Umbilical cord (tissue), 2 donors: ENCODE data around the gene PGF. TPM values are rescaled to one million over a fixed set of nuclear protein-coding genes. Genes with fewer than 3 reads are reported as not detected.
"Not testable (repeated sequence)": the region's sequence is repeated elsewhere in the genome, so short reads cannot be mapped to it uniquely, and the experiment has no call there.

Experiments
- DNase-seq: peaks from one replicate; pipeline ENCODE4 v3.0.0-alpha.2; 2015; ENCODE audit warnings: low spot score
- total RNA-seq: library from RNA; depleted of rRNA; stranded (reverse); fragments of >200 nt; gene quantifications from one replicate; pipeline ENCODE4 v1.2.3, GENCODE V29; 2014; ENCODE audit warnings: low replicate concordance; ENCODE audit not compliant: insufficient read depth

Gene PGF
- 9.4 TPM for total RNA-seq

DNA sequence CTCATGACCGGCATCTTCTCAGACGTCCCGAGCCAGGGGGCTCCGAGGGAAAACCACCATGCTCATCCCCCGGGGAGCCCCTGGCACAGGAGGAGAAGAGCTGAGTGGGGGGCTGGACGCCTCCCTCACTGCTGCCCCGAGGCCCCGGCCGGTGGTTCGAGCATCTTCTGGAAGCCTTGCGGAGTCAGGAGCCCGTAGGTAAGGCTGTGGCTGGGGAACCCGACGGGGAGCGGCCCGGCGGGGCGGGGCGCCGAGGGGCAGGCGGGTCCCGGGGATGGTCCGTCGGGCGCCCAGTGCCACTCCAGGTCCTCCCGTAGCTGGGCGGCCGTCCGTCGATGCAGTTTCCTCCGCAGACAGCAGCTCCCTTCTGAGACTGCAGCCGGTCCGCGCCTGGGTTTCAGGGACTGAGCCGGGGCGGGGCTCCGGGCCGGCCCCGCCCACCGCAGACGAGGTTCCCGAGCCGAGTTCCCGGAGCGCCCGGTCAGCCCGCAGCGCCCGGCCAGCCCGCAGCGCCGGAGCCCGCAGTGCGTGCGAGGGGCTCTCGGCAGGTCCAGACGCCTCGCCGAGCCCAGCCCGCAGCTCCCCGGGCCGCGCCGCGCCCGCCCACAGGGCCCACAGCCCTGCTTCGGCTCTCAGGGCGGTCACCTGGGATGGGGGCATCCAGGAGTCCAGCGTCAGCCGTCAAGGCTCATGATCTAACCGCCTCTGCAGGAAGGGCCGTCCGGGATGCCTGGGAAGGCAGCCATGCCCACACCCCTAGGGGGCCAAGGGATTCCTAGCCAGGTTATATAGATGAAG is at the start of gene PGF:
Gene PGF (minus strand): TSS at position 369 of the 798 bp plus-strand sequence. CDS start 355 bp downstream, at position 14.
- DNase-seq: peak; percentile 52

GRCh38 chr14:75003250-75004027 is 48.0 kb upstream of the PGF start:
- no peak for DNase-seq

DNA sequence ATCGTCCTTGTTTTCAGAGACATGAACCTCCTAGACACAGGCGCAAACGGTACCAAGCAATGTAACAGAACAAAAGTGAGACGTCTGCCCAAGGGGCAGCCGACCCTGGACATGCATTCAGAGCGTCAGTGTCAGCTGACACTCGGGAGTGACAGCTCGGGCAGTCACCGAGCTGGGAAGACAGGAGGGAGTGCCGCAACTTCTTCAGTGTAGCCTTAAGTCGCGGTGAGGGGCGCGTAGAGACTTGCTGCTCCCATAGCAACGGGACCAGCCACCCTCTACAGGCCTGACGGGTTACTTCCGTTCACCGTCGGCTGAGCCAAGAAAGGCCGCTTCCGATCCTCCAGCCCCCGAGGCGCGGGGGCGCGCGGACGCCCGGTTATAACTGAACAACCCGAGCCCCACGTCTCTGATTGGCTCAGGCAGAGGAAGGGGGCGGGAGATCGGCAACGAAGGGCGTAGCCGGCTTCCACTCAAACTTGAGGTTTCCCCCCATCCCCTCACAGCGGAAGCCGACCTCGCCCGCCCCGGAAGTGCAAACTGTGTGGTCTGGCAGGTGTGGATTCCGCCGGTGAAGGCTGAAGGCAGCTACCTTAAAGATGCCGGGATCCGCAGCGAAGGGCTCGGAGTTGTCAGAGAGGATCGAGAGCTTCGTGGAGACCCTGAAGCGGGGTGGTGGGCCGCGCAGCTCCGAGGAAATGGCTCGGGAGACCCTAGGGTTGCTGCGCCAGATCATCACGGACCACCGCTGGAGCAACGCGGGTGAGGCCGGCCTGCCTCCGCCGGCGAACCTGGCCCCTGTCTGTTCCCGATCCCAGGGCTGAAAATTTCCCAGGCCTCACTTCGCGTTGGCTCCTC is 47.2 kb upstream of the PGF start, which contains the start of gene EIF2B2:
Gene EIF2B2 (plus strand): TSS at position 530 of the 858 bp plus-strand sequence. CDS start 70 bp downstream, at position 600.
- DNase-seq: peak; percentile 99

DNA sequence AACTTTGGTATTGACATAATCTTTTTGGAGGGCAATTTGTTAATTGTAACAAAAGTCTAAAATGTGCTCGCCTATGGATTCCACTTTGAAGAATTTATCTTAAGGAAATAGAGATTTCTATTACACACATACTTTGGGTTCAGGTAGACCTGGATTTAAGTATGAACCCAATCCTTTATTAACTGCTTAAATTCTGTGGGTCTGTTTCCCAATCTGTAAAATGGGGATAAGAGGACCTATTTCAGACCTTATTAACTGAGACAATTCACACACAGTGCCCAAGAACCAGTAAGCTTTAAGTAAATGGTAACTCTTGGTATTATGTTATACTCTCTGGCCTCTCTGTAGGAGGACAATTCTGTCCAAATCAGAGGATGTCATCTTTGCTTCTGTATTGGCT is 46.5 kb upstream of the PGF start:
- no peak for DNase-seq

DNA sequence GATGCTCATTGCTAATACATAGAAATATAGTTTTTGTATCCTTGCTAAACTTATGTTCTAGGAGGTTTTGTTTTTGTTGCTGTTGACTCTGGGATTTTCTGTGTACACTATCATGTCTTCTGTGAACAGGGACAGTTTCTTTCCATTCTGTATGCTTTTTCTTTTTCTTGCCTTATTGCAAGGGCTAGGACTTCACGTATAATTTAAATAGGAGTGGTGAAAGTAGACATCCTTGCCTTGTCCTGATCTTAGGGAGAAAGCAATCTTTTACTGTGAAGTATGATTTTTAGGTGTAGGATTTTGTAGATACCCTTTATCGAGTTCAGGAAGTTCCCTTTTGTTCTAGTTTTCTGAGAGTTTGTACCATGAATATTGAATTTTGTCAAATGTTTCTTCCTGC is 45.9 kb upstream of the PGF start:
- no peak for DNase-seq

- not testable (repeated sequence) for DNase-seq
Observed at GRCh38 chr14:74995781-74996180, 40.4 kb upstream of the PGF start.

DNA sequence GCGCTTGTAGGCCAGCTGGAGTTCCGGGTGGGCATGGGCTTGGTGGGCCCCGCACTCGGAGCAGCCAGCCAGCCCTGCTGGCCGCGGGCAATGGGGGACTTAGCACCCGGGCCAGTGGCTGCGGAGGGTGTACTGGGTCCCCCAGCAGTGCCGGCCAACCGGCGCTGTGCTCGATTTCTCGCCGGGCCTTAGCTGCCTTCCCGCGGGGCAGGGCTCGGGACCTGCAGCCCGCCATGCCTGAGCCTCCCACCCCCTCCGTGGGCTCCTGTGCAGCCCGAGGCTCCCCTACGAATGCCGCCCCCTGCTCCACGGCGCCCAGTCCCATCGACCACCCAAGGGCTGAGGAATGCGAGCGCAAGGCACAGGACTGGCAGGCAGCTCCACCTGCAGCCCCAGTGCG is 38.8 kb upstream of the PGF start:
- DNase-seq: not testable (repeated sequence)

DNA sequence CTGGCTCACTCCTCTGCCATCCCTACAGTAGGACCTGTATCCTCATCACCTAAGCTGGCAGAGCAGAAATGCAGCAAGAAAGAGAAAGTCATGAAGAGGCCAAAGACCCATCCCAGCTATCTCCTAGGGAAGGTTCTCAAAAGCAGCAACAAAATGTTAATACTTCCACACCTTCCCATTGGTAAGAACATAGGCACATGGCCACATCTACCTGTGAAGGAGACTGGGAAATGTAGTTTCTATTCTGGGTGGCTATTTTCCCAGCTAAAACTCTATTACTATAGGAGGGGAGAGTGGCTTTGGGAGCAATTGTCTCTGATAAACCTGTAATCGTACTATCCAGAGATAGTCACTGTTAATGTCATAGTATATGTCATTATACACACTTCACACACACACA is 33.6 kb upstream of the PGF start:
- DNase-seq: no peak

- no peak for DNase-seq
Observed at GRCh38 chr14:74988131-74988530, 32.7 kb upstream of the PGF start.

GRCh38 chr14:74985806-74986205 is 30.4 kb upstream of the PGF start:
- no peak for DNase-seq

- no peak for DNase-seq
Observed at GRCh38 chr14:74985028-74985310, 29.6 kb upstream of the PGF start.

DNA sequence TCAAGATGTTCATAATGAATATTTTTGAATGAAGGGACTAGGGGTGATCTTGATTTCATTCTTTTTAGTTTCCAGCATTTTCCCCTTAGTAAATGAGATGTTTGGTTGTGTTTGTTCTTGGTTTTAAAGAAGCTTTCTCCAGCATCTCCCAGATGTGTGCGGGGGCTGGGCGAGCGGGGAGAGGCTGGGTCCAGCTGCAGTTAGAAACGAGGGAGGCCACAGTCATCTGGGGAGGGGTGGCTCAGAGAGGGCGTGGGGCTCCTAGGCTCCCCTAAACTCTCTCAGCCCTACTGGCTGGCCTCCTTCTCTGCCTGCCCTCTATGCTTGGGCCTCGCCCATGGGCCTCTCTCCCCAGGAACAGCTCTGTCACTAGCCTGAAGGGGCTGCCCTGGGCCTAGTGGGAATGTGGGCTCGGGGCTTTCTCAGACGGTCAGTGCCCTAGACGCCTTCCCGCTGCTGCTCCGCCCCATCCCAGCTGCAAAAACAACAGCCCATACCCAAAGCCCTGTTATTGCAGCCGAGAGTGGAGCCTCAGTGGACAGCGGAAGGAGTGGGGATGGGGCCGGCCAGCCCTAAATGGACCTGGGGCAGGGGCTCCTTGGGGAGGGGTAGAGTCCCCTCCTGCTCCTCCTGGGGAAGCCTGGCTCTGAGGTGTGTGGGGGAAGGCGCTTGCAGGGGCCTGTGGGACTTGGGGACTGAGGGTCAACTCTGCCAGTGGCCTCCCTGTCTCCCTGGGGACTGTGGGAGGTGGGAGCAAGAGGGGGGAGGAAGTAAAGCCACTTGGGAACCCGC is 29.0 kb upstream of the PGF start:
- DNase-seq: no peak

DNA sequence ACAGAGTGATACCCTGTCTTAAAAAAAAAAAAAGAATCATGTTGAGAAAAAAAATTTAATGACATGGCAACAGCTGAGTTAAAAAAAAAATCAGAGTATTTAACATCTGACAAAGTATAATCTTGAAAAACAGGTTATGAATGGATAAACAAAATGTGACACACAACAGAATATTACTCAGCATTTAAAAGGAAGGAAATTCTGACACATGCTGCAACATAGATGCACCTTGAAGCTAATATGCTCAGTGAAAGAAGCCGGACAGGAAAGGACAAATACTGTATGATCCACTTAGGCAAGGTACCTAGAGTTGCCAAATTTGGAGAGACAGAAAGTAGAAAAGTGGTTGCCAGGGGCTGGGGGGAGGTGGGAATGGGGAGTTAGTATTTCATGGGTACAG is 27.9 kb upstream of the PGF start:
- no peak for DNase-seq

DNA sequence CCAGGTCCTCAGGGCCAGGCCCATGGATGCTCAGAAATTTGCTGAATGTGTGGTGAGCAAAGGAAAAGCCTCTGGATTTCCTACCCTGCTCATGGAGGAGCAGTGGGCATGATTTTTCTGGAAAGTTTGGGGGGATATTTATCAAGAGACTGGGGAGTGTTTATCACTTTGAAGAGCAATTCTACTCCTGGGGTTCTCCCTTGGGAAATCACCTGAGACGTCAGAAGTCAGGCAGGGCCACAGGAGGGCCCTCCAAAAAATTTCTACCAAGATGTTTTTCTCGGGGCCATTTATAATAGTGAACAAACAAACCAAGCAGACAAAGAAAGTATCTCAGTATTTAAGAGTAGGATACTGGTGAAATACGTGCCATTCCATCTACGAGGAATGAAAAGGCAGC is 27.3 kb upstream of the PGF start:
- no peak for DNase-seq

DNA sequence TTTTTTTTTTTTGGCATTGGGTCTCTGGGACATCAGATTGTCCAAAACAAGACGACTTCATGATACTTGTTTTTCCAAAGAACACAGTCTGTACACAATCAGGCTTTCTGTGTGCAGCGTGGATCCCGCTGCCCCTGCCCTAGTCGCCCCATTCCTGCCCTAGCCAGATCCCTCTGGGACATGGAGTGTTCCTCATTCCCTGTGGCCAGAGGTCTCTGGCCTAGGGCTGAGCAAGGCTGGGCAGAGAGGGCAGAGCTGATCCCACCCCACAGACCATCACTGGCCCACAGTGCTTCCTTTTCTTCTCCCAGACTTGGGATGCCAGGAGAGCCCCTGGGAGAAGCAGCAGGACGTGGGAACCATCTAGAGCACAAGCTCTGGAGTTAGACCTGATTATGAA is 26.4 kb upstream of the PGF start:
- no peak for DNase-seq

GRCh38 chr14:74981462-74981782 is 26.0 kb upstream of the PGF start:
- DNase-seq: no peak

- no peak for DNase-seq
Observed at GRCh38 chr14:74980731-74981461, 25.5 kb upstream of the PGF start.

DNA sequence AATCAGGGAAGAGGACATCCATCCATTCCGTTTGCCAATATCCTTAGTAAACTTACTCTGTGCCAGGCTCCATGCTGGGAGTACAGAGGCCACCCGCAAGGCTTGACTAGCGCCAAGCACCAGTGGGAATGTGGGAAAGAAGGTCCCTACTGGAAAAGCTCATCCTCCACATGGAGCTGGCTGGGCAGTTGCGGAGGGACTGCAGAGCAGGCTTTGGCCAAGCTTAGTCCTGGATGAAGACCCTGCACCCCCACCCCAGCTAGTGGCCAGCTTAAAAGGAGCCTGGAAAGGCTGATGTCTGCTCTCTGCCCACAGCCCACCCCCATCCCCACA is 25.0 kb upstream of the PGF start:
- DNase-seq: no peak

DNA sequence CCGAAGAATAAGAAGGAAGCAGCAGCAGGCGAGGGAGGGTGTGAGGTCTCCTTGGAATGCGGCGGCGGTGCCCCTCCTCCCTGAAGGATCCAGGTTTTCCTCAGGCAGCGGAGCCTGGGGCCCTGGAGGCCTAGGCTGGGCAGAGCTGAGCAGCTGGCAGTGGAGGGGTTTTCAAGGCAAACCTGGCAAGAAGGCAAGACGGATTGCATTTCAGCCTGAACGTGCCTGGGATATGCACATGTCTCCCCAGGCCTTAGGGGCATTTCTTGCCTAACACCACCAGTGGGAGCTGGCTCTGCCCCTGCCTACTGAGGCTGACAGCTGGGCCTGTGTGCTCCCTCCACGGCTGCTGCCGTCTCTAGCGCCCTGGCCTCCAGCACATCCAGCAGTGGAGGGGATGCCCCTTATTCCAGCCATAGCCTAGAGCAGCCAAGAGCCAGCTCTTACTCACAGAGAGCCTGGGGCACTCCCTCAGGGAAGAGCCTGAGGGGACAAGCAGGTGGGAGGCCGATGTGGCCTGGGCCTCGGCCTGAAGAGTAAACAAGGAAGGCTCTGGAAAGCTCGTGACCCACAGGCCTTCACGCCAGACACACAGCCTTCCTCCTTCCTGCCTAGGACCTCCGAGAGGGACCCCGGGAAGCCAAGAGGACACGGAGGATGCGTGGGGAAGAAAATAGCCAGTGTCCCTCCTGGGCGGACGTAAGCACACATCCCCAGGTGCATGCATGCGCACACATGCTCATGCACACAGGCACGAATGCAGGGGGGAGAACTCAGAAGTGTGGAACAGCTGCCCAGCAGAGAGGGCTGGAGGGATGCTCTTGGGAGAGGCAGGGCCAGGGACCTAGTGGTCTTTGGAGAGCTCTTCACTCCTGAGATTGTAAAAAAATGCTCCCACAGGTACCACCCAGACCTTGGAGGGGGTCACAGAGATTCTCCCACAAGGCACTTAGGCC is 24.3 kb upstream of the PGF start:
- peak; percentile 52 for DNase-seq

- DNase-seq: no peak
Observed at GRCh38 chr14:74979029-74979428, 23.6 kb upstream of the PGF start.
